ENCODE measurements around the gene LRIG3.
"Not testable (repeated sequence)": the region's sequence is repeated elsewhere in the genome, so short reads cannot be mapped to it uniquely, and the experiment has no call there.

The LRIG3 gene

GRCh38 chr12:58905422-58905821, 14.9 kb downstream of the LRIG3 start:
- in situ Hi-C loops (cut with MboI; ENCODE audit: low sequenced_read_pairs), result no loop called here

- in situ Hi-C loops (cut with MboI; ENCODE audit: low sequenced_read_pairs), result not testable (repeated sequence)
Observed at GRCh38 chr12:58902726-58903125, 17.6 kb downstream of the LRIG3 start.

- in situ Hi-C loops (cut with MboI; ENCODE audit: low sequenced_read_pairs), result no loop called here
Observed at GRCh38 chr12:58901664-58902063, 18.6 kb downstream of the LRIG3 start.

- in situ Hi-C loops (cut with MboI; ENCODE audit: low sequenced_read_pairs), result no loop called here
Observed at GRCh38 chr12:58897969-58898368, 22.3 kb downstream of the LRIG3 start.

- in situ Hi-C loops (cut with MboI; ENCODE audit: low sequenced_read_pairs), result no loop called here
Observed at GRCh38 chr12:58896278-58896677, 24.0 kb downstream of the LRIG3 start.

GRCh38 chr12:58895053-58895452, 25.3 kb downstream of the LRIG3 start:
- in situ Hi-C loops (cut with MboI; ENCODE audit: low sequenced_read_pairs), result no loop called here

GRCh38 chr12:58894040-58894439, 26.3 kb downstream of the LRIG3 start:
- in situ Hi-C loops (cut with MboI; ENCODE audit: low sequenced_read_pairs), result no loop called here

GRCh38 chr12:58893495-58893894, 26.8 kb downstream of the LRIG3 start:
- in situ Hi-C loops (cut with MboI; ENCODE audit: low sequenced_read_pairs), result no loop called here

- in situ Hi-C loops (cut with MboI; ENCODE audit: low sequenced_read_pairs), result no loop called here
Observed at GRCh38 chr12:58889557-58889956, 30.7 kb downstream of the LRIG3 start.

GRCh38 chr12:58888131-58888783, 32.0 kb downstream of the LRIG3 start:
- in situ Hi-C loops (cut with MboI; ENCODE audit: low sequenced_read_pairs), result no loop called here

GRCh38 chr12:58887068-58887467, 33.2 kb downstream of the LRIG3 start:
- in situ Hi-C loops (cut with MboI; ENCODE audit: low sequenced_read_pairs), result no loop called here

- in situ Hi-C loops (cut with MboI; ENCODE audit: low sequenced_read_pairs), result no loop called here
Observed at GRCh38 chr12:58886474-58886873, 33.8 kb downstream of the LRIG3 start.

- in situ Hi-C loops (cut with MboI; ENCODE audit: low sequenced_read_pairs), result no loop called here
Observed at GRCh38 chr12:58884916-58885315, 35.4 kb downstream of the LRIG3 start.

- in situ Hi-C loops (cut with MboI; ENCODE audit: low sequenced_read_pairs), result no loop called here
Observed at GRCh38 chr12:58883576-58884334, 36.5 kb downstream of the LRIG3 start.

GRCh38 chr12:58882826-58883225, 37.5 kb downstream of the LRIG3 start:
- in situ Hi-C loops (cut with MboI; ENCODE audit: low sequenced_read_pairs), result no loop called here

- in situ Hi-C loops (cut with MboI; ENCODE audit: low sequenced_read_pairs), result no loop called here
Observed at GRCh38 chr12:58881816-58882215, 38.5 kb downstream of the LRIG3 start.

- in situ Hi-C loops (cut with MboI; ENCODE audit: low sequenced_read_pairs), result no loop called here
Observed at GRCh38 chr12:58880639-58881038, 39.7 kb downstream of the LRIG3 start.

- in situ Hi-C loops (cut with MboI; ENCODE audit: low sequenced_read_pairs), result no loop called here
Observed at GRCh38 chr12:58877243-58877743, 43.0 kb downstream of the LRIG3 start.

GRCh38 chr12:58873496-58873895, 46.8 kb downstream of the LRIG3 start:
- in situ Hi-C loops (cut with MboI; ENCODE audit: low sequenced_read_pairs), result no loop called here

GRCh38 chr12:58871556-58871955, 48.7 kb downstream of the LRIG3 start:
- in situ Hi-C loops (cut with MboI; ENCODE audit: low sequenced_read_pairs), result no loop called here

GRCh38 chr12:58870595-58870994, 49.7 kb downstream of the LRIG3 start:
- in situ Hi-C loops (cut with MboI; ENCODE audit: low sequenced_read_pairs), result no loop called here

- in situ Hi-C loops (cut with MboI; ENCODE audit: low sequenced_read_pairs), result no loop called here
Observed at GRCh38 chr12:58860788-58861240, 59.5 kb downstream of the LRIG3 start.
